Umbilical cord (tissue), 2 donors: ENCODE measurements around the gene SYTL2. TPM values are rescaled to one million over a fixed set of nuclear protein-coding genes. Genes with fewer than 3 reads are reported as not detected.

ENCODE experiments used
- DNase-seq: peaks from one replicate; pipeline ENCODE4 v3.0.0-alpha.2; 2015; ENCODE audit warnings: low spot score
- total RNA-seq: library from RNA; depleted of rRNA; stranded (reverse); fragments of >200 nt; gene quantifications from one replicate; pipeline ENCODE4 v1.2.3, GENCODE V29; 2014; ENCODE audit warnings: low replicate concordance; ENCODE audit not compliant: insufficient read depth

SYTL2 gene
- total RNA-seq, 1 donor from 2014 or later = 286 TPM

DNA sequence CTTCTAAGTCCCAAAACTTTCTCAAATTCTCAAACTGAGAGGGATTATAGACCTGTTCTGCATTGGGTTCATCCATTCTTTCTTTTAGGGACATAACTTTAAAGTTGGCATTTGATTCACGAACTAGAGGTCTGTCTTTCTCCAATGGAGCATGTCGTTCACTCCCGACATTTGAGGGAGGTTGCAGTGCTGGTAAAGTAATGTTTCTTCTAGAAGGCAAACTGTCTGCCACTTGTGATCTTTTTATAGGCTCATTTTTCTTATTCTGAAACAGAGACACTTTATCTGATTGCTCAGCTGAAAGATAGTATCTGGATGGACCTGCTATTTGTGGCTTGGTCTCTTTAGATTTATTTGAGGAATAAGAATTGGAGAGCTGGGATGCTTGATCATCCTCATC is 84.6 kb downstream of the SYTL2 start:
- no peak for DNase-seq

DNA sequence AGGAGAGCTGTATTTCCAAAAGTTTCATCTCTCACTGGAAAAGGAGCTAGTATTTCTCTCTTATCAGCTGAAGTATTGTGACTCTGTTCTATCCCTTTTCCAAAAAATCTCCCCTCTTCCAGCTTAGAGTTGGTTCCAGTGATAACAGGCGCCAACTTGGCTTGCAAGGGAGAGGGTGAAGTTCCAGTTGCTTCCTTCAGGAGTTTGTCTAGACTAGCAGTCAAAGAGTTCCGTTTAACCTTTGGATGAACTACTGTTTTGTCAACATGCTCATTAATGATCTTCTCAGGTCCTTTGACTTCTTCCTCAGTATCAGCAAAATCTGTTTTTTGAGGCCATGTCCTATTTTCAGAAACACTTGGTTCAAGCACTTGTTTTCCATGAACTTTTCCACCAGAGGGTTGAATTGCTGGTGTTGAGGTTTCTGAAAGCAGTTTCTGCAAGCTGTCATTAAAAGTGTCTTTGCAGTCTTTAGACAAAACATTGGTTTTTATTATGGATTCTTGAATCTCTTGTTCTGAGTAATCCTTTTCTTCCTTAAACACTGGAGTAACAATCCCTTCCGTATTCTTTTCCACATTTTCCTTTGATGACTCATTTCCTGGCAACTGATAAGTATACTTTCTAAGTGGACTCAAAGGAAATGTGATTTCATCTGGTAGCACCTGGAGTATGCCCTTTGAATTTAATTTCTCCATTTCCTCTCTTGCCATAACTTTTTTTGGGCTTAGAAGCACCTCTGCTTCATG is 85.3 kb downstream of the SYTL2 start:
- DNase-seq = no peak

DNA sequence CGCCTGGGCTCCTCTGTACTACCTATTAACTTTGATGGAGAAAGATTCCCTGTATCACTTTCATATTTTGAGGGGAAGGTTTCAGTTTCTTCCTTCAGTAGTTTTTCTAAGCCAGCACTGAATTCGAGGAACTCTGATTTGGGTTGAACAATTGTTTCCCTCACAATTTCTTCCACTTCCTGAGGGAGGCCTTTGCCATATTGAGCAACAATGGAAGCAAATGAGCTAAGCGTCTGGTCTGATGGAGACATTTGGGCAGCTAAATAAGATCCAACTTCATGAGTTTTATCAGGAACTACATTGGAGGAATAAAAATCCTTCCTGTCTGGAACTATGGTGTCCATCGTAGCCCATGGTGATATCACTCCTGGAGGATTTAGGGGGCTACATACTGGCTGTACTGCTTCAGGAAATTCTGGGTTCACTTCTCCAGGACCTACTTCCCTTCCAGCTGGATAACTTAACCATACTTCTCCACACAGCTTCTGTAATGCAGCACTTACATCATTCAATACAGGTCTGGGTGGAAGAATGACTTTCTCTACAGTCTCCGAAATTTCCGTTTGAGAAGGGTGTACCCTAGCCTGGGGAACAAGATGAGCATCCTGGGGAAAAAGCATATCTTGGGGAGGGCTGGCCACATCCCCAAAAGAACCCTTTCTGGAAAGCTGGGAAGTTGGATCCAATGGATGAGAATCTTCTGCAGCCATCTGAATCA is 86.0 kb downstream of the SYTL2 start:
- no peak for DNase-seq

DNA sequence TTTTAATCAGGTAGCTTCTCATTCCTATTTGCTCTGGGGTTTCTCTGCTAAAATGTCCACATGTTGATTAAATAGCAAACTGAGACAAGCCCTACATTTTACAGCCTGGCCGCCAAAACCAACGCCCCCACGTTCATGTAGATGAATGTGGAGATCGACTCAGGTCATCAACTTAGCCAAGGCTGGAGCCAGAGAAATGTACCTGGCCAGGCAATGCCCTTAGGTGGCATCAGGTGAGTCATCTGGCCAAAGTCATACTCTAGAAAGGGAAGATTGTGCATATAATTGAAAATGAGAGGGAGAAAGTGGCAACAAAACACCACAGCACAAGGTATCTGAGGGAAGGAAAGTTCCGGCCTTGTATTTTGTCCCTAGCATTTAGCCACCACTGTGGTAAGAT is 87.9 kb downstream of the SYTL2 start:
- DNase-seq = no peak

DNA sequence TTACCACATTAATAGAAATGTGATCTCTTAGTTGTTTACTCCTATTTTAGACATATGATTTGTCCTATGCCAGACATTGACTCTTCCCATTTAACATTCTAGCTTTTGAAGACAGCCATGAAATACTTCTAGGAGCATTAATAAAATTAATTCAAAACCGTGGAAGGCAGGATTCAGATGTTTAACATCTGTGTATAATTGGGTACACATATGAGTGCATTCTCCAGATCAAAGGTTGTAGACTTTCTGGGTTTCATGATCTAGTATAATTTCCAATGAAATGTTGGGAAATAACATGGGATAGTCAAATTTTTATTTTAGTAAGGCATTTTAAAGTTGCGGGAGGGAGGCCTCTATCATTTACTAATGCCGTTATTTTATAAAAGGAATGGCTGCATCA is 89.8 kb downstream of the SYTL2 start:
- no peak for DNase-seq

DNA sequence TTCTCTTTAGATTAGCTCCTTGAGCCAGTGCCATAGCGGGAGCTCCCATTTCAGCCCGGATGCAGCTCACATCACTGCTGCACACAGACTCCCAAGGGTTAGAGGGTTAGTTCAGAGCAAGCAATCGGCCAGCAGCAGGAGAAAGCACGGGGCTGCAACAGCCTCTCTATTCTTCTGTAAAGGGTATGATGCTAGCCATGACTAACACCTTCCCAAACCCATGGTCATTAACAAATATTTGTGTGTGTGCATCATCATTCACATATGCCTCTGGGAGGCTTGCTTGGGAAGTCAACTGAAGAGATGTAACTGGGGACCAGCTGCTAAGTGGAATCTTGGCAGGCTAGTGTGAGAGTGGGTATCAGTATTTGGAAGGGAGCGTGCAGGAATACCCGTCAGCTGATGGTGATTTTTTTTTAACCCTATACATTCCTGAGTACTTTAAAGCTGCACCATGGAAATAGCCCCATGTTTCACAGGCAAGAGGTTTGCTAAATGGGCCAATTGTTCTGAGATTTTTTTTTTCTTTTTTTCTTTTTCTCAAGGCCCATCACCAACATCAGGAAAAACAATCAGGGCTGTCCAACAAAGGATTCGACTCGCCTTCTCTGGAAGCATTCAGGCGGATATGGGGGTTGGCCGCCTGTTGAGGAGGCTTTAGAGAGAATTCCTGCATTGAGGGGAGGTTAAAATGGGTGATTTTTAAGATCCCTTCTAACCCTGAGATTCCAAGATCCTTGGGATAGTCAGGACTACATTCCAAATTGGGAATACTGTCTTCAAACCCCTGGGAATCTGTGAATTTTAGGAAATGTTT is 91.7 kb downstream of the SYTL2 start:
- DNase-seq = peak; percentile 74

DNA sequence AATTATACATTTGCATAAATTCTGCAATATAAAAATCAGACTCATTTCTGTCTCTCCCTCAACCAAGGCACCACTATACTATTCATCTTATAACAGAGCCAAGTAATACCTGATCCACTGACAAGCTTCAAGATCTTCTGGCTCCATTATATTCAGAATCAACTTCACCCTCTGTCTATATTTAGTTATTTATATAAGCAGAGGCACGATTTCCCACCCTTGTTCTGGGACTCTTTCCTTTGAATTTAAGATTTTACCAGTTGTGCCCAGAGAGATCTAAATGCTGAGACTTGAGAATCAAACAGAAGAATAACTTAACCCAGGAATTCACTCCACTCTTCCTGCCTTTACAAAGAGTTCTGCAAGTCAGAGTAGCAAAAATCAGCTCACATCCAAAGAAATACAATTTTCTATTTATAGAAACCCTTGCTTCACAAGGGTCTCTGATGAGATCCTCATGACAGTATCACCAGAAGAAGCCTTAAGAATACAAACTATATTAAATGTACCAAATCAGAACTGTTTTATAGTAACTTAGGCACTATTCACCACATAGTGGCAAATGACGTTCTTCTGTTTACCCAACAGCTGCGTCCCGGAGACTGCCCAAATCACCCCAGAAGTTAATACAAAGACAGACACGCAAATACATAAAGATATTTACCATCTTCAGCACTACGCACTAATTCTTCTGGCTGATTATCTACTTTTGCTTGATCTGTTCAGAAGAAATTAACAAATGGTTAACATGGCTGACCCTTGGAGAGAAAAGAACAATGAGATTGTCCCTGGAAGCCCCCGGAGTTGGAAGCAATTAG is 92.6 kb downstream of the SYTL2 start:
- no peak for DNase-seq

DNA sequence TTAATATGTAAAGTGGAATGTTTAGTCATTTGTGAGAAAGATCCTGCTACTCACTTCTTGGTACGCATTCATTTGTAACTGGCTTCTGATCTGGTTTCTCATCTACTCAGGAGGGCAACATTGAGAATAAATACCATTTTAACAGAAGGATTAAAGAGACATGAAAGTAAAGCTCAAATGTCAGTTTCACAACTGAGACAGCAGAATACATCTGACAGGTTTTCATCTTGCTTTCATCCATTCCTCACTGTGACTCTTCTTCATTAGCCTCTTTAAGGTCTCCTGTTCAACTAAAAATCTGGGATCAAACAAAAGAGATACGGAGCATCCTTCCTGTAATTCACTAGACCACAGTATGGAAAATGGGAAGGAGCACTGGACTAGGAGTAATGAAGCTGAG is 93.5 kb downstream of the SYTL2 start:
- DNase-seq = no peak

DNA sequence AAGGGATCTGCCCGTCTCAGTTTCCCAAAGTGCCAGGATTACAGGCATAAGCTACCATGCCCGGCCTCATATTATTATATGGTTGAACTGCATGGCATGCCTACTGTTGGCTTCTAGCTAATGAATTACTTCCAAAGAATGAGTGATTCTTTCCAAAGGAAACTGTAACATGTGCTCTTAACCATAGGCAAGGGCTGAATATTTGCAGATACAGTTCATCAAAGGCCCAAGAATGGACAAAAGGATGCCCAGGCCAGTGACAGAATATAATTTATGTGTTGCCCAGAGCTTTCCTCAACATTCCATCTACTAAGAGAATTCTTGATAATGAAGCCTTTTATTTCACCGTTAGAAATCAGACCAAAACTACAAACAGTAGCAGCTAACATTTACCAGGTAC is 98.0 kb downstream of the SYTL2 start:
- no peak for DNase-seq

DNA sequence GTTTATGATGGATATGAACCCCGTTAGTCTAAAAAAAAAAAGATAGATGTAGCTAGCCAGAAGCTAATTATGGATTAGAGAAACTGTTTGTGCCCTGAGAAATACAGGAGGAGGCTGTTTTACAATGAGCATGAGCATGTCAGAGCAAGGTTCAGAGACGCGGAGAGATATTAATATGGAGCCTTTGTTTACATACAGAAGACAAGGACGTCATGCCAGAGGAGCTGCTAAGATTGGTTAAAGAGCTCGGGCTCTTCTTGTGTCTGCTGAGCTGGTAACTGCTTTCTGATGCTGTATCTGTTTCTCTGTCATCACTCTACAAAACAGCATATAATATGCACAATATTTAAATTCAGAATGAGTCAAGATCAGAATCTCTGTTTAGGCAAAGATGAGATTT is 100.0 kb downstream of the SYTL2 start:
- peak; percentile 32 for DNase-seq

DNA sequence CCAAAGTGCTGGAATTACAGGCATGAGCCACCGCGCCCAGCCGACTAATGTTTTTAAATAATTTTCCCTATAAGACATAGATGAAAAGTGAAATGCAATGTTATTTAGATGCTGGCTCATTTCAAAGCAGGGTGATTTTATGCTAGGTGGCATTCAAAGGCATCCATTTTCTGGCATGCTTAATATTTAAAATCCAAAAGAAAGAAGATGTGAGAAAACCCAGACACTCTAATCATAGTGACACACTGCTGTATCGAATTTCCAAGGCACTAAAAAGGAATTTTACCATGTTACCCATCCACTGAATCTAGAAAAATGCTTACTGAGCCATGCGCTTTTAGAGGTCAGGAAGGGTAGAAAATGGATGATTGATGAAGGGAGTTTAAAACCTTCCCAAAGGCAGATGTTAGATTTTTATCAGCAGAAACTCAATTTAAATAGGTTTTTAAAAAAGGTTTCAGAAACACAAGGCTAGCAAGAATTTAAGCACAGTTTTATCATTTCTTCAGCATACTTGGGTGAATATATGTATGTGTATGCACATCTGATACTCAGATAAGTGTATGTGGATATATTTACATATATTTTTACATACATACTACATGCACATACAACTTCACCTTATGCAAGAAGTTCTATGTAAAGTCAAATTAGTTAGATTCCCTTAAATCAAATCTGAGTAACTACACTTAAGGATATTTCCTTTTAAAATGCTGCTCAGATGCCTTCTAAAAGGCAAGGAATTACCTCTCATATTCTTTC is 100.8 kb downstream of the SYTL2 start:
- DNase-seq = peak; percentile 74

DNA sequence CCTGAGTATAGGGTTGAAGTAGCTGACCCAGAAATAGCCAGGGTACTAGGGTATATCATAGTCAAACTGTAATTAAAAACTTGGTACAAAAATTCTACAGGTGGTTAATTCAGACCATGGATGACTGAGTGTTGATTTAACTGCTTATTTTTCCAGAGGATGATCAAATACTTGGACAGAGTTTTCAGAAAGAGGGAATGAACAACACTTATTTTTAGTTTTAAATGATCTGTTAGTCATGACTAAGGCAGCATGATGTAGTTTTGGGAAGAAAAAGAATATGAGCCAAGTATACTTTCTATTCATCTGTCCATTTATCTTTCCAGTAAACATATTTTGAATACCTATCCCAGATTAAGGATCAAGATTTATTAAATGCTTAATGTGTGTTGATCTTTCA is 105.1 kb downstream of the SYTL2 start:
- DNase-seq = peak; percentile 12

DNA sequence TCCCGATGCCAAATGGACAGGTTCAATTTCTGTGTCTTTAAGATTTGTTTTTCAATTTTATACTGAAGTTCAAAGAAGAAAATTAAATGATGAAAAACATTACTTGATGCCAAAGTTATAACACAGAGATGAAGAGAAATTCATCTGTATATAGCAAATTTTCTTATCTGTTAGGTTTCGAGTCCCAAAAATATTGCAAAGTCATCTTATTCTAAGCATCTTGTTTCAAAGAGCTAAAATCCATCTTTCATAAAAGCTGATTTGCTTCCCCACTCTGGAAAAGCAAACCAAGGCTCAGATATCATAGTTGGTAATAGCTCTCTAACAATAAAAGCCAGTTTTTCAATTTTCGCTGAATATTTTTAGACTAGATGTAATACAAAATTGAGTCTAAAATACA is 106.0 kb downstream of the SYTL2 start:
- no peak for DNase-seq

DNA sequence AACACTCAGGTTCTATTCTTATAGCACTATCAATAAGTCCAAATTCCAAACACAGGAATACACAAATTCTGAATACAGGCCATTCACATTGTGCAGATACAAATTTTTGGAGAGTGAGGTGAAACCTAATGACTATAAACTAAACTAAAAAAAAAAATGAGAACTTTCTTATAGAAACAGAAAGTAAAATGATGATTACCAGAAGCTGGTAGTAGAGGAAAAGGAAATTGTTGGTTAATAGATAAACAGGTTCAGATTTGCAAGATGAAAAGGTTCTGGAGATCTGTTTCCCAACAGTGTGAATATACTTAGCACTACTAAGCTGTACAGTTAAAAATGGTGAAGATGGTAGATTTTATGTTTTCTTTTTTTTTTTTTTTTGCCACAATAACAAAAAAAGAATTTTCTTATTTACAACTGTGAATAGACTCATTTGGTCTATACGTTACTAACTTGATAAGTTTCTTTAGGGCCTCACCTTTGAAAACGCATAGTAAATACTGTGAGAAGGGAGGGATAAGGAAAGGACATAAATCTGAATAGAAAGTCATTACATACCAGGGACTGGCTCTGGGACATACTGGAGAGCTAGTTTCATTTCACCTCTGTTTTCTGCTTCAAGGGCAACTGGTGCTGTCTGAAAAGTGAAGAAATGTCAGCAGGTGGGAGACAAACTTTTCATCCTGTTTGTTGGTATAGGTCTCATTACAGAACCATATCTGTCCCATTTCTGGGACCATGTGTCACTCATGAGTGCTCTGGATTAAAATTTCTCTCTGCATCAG is 110.8 kb downstream of the SYTL2 start:
- DNase-seq = no peak

DNA sequence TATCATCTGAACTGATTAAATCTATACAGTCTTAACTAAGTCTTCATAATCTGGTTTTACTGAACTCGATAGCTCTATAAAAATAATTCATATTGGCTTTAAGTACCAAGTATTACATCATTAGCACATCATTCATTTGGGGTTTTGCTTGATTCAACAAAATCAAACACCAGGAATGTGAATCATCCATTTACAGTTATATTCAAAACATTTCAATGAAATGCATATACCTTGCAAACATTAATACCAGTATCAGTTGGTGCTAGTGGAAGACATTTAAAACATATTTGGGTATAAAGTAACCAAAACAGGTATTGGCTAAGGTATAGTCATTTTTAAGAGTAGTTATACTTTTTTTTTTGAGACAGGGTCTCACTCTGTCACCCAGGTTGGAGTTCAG is 112.7 kb downstream of the SYTL2 start:
- DNase-seq = no peak

DNA sequence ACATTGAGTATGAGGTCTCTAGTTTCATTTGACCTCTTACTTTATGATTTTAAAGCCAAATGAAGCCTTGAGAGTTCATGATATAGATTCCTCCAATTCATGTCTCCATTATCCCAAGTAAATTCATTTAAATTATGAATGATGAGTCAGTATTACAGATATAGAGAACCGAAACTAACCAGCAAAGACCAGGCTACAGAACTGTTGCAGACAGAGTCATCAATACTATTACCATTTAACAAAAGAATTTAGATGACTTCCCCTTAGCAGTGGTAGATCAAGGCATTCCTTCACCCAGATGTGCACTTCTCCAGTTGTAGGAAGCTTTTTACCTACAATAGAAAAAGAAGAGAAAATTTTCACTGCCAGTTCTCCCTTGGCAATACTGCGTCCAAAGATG is 113.2 kb downstream of the SYTL2 start:
- DNase-seq = no peak

DNA sequence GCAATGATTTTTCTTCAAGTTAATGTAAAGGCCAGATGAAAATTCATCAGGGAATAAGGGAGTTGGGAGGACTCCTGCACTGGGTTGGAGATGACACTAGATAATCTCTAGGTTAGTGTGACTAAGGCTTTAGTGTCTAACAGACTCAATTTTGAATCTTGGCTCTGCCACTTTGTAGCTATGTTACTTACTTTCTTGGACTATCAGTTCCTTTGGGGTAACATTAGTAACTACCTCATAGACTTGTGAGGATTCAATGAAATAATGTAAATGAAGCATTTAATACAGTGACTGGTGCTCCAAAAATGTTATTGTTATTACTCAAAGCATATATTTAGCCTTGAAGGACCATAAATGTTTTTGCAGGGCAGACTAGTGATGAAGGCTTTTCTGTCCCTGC is 115.4 kb downstream of the SYTL2 start:
- DNase-seq = no peak

DNA sequence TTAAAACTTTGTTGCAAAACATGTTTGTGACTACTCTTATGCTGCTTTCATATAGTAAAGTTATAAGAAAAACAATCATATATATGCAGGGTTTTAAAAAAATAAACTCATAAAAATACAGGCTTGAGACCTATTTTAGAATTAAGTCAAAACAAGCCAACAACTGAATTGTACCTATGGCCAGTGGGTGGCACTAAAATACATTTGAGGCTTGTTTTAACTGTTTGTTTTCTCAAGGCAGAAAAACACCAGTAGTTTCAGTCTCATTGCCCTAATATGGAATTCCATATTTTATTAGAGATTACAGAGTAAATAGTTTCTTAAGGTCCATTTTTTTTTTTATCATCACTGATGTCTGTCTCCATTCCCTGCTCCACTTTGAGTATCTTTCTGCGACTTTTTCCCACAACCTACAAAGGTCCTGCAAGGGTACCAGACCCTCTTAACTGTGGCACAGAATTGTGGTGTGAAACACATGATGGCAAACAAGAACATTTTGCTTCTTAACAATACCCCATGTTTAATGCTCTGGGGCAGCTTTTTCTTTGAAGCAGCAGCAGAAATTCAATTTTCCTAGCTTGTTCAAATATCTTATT is 116.5 kb downstream of the SYTL2 start:
- DNase-seq = peak; percentile 66

DNA sequence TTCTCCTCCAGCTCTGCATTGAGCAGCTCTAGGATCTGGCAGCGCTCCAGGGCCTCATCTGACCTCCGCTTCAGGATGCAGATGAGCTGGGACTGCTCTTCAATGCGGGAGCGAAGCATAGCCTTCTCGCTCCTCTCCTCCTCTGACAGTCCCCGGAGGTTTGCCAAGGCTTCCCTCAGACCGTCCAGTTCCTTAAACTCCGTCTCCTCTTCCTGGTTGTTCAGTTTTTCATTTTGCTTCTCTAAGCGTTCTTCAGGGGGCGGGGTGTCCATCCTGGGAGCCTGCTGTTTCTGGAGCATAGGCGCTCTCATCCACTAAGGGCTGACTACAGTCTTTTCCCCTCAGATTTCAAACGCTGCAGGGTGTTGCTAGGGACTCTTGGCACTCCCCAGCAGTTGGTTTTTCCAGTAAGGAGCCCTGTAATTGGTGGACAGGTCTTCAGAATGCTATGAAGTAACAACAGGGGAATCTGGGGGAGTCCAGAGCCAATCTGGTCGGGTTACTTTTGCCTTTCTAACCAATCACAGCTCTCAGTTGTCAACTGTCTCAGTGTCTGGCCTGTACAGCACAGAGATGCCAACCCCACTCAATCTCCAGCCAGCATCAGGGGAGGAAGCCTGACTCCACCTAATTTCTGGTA is 125.0 kb downstream of the SYTL2 start, which contains the start of gene CCDC89:
TSS of gene CCDC89 (minus strand) at position 376 of the 640 bp plus-strand sequence. CDS start at position 311, 65 bp downstream.
- peak; percentile 98 for DNase-seq
